HG02840 (cell line): ENCODE measurements around the gene LRRC8E.

Source experiments
- ATAC-seq: cut with Tn5 transposase; IDR thresholded peaks from one replicate; pipeline ENCODE4 v1.9.1; 2021; ENCODE audit warnings: mild to moderate bottlenecking, moderate library complexity, moderate number of reproducible peaks; ENCODE audit not compliant: unreplicated experiment, low FRiP score

Gene LRRC8E

DNA sequence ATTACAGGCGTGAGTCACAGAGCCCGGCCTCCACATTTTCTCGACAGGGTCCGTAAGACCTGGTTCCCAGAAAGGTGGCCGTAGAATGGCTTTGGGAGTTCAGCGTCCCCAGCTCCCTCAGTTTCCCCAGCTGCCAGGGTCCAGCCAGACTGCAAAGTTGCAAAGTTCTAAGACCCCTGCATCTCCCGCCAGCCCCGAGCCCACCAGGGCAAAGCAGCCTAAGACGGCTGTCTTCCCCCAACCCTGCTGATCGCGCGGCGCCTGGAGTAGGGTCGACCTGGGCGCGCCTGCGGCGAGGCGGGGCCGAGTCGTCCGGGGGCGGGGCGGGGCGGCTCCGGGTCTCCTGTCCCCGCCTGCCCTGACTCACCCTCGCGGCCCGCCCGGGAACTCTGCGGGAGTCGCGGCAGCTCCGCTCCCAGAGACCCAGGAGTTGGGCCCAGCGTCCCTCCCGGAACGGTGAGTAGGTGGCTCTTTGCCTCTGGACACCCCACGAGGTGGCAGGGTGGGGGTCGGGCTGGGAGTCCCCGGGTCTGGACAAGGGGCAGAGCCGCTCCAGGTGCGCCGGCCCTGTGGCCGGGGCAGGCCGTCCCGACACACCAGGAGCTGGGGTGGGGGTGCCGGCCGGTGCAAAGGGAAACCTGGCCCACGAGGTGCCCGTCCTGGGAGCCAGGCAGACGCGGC is at the start of gene LRRC8E:
Gene LRRC8E, plus strand, starts transcription at position 366 of the 681 bp plus-strand sequence. CDS start 7,094 bp downstream, outside the sequence.
- no peak for ATAC-seq

DNA sequence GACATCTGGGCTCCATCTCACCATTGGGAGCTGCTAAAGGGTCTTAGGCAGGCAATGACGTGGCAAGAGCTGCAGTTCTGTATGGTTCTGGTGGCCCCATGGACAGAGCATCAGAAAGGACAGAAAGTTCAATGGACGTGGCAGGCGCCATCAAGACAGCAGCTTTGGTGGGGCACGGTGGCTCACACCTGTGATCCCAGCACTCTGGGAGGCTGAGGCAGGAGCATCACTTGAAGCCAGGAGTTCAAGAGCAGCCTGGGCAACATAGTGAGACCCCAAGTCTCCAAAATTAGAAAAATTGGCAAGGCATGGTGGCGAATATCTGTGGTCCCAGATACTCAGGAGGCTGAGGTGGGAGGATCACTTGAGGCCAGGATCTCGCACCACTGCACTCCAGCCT is 48.8 kb upstream of the LRRC8E start:
- ATAC-seq, result no peak

DNA sequence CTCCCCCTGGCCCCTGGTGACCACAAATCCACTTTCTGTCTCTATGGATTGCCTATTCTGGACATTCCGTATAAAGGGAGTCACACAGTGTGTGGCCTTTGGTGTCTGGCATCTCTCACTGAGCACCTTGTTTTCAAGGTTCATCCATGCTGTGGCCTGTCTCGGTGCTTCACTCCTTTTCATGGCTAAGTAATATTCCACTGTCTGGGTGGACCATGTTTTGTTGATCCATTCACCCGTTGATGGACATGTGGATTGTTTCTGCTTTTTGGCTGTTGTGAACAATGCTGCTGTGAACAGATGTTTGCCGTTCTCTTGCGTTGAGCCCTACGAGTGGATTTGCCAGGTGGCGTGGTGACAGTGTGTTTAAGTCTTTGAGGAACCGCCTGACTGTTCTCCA is 47.7 kb upstream of the LRRC8E start:
- no peak for ATAC-seq

DNA sequence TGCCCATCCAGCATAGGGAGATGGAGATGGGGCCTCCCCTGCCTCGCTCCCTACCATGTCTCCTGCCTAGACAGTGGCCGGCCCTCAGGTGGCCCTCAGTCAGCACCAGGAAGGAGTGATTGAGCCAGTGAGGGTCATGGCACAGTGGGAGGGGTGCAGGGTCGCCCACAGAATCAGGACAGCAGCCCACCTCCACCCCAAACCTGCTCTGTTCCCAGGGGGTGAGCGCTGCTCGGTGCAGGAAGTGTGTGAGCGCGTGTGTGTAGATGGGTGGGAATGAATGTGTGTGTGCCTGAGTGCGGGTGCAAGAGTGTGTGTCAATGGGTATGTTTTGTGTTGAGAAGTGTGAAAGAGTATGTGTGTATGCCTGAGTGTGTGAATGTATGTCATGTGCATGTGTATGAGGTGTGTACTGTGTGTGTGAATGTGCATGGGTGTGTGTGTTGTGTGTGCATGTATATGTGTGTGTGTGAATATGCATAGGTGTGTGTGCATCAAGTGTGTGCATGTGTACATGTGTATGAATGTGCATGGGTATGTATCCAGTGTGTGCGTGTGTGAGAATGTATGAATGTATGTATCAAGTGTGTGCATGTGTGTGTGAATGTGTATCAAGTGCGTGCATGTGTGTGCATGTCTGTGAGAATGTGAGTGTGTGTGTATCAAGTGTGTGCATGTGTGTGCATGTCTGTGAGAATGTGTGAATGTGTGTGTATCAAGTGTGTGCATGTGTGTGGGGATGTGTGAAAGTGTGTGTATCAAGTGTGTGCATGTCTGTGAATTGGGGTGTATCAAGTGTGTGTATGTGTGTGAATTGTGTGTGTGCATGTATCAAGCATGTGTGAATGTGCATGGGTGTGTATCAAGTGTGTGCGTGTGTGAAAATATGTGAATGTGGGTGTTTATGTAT is 46.3 kb upstream of the LRRC8E start:
- no peak for ATAC-seq

DNA sequence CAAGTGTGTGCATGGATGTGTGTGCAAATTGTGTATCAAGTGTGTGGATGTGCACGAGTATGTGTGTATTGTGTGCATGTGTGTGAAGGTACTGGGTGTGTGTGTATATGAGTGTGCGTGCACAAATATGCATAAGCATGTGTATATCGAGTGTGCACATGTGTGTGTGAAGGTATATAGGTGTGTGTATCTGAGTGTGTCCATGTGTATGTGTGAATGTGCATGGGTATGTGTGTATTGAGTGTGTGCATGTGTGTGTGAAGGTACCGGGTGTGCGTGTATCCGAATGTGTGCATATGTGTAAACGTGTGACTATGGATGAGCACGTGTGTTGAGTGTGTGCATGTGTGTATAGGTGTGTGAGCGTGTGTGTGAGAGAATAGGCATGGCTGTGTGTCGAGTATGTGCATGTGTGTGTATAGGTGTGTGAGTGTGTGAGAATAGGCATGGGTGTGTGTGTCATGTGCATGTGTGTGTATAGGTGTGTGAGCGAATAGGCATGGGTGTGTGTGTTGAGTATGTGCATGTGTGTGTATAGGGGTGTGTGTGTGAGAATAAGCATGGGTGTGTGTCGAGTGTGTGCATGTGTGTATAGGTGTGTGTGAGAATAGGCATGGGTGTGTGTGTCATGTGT is 45.5 kb upstream of the LRRC8E start:
- ATAC-seq, result no peak

DNA sequence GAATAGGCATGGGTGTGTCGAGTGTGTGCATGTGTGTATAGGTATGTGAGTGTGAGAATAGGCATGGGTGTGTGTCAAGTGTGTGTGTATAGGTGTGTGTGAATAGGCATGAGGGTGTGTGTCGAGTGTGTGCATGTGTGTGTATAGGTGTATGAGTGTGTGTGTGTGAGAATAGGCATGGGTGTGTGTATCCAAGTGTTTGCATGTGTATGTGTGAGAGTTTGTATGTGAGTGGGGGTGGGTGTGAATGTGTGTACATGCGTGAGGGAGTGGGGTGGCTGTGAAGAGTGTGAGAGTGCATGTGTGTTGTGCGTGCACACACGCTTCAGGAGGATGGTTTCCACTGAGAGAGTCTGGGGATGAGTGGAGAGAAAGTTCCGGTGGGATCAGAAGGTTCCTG is 44.8 kb upstream of the LRRC8E start:
- no peak for ATAC-seq

DNA sequence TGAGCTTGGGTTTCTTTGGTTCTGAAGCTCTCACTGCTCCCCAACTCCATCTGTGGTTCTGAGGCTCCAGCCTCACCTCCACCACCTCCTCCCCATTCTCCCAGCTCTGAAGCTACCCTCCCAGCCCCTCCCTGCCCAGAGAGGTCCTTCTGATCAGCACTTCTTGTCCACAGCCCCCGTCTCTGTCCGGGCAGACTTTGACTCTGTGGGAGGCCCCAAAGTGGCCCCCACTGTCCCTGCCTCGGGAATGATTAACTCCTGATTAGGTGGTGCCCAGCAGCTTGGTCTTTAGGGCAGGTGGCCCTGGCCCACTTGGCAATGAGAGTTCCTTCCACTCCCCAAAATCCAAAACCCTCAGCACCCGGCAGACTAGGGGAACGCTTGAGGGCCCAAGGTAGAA is 43.9 kb upstream of the LRRC8E start:
- ATAC-seq, result no peak

DNA sequence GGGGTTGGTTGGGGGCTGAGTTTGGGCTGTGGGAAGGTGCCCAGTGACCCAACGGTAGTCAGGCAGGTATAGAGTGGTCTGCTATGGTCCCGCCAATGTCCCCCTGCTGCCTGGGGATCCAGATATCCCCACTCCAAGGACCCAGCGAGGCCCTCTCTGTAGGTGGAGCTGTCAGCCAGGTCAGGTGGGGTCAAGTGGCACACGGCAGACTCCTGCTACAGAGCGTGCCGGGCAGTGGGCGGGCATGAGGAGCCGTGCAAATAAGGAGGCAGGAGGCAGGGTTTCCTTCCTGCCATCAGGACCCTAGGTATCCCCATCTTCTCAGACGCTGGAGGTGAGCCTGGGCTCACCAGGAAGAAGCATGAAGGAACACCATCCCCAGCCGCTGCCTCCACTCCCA is 43.4 kb upstream of the LRRC8E start:
- no peak for ATAC-seq

DNA sequence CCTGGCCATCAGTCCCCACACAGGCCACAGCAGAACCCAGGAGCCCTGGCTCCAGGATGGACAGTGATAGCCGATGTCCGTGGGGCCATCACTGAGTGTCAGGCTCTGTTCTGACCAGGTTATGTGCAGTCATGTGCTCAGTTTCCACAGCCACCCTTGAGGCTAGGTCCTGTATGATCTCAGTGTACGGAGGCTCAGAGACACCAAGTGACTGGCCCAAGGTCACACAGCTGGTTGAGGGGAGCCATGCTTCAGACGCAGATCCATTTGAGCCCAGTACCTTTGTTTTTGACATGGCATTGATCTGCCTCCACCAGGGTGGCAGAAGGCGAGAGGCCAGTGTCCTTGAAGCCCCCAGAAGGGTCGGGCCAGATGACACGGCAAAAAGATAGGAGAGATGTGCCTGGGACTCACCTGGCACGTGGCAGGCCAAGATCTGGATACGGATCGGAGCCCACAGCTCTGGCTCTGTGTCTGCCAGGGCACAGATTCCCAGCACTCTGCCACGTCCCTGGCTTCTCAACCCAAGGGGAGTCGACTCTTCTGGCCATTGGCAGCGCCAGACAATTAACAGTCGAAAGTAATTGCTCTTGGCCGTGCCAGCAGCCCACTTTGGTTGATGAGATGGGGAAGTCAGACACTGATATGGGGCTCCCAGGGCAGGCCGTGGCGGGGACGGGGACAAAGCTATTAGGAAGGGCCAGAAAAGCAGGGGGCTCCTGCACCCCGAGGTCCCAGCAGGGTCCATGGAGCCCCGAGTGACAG is 42.7 kb upstream of the LRRC8E start:
- ATAC-seq, result no peak

DNA sequence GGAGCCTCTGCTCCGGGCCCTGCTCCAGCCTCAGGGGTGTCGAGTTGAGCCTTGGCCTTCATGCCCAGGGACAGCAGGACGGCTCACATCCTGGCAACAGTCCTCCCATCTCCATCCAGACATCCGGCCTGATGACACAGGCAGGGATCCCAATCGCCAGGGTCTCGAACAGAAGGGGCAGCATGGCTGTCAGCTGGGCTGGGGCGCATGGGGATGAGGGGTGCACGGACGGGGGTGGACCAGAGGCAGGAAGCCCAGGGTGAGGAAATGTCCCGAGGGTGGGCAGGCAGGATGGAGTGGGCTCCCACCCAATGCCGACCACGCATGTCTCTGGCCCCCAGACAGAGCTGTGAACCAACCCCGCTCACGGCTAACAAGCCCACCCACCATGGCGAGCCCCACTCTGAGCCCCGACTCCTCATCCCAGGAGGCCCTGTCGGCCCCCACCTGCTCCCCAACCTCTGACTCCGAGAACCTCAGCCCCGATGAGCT is 42.1 kb upstream of the LRRC8E start:
- ATAC-seq, result no peak

DNA sequence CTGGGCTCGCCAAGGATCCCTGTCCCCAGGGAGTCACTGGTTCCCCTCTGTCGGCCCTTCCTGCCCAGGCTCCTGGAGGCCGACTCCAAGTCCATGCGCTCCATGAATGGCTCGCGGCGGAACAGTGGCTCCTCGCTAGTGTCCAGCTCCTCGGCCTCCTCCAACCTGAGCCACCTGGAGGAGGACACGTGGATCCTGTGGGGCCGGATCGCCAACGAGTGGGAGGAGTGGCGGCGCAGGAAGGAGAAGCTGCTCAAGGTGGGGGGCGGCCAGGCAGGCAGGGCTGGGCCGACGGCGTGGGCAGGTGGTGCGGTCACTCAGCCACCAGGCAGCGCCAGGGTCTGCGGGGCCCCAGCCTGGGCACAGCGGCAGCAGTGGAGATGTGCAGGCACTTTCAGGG is 40.6 kb upstream of the LRRC8E start:
- no peak for ATAC-seq

DNA sequence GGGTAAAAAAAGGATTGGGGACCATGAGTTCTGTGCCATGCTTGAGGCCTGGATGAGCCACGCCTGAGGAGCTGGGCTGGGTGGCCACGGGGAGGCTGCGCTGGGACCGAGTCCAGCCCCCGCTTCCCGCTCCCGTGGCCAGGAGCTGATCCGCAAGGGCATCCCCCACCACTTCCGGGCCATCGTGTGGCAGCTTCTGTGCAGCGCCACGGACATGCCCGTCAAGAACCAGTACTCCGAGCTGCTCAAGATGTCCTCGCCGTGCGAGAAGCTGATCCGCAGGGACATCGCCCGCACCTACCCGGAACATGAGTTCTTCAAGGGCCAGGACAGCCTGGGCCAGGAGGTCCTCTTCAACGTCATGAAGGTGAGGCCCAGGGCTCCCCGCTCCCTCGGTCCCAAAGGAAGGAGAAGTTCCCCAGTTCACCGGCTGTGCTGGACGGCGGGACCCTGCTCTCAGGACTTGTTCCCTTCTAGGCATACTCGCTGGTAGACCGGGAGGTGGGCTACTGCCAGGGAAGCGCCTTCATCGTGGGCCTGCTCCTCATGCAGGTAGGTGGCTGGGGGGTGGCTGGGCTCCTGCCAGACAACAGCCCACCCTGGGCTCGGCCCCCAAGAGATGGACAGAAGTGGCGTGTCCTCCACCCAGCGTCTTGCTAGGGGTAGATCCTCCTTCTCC is 39.4 kb upstream of the LRRC8E start:
- no peak for ATAC-seq

DNA sequence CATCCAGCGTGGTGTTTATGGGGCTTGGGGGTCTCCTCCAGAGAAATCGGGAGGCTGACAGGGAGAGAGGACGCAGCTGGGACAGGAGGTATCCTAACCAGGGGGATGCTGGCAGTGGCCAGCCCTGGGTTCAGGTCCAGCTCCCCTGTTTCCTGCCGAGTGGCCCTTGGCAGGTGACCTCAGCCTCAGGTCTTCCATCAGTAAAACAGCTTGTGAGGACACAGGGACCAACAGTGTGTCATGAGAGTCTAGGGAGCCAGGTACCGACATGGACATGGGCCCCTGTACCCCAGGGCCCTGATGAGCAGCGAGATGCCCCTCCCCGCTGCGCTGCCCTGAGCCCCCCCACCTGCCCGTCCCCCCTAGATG is 38.7 kb upstream of the LRRC8E start:
- ATAC-seq, result no peak

DNA sequence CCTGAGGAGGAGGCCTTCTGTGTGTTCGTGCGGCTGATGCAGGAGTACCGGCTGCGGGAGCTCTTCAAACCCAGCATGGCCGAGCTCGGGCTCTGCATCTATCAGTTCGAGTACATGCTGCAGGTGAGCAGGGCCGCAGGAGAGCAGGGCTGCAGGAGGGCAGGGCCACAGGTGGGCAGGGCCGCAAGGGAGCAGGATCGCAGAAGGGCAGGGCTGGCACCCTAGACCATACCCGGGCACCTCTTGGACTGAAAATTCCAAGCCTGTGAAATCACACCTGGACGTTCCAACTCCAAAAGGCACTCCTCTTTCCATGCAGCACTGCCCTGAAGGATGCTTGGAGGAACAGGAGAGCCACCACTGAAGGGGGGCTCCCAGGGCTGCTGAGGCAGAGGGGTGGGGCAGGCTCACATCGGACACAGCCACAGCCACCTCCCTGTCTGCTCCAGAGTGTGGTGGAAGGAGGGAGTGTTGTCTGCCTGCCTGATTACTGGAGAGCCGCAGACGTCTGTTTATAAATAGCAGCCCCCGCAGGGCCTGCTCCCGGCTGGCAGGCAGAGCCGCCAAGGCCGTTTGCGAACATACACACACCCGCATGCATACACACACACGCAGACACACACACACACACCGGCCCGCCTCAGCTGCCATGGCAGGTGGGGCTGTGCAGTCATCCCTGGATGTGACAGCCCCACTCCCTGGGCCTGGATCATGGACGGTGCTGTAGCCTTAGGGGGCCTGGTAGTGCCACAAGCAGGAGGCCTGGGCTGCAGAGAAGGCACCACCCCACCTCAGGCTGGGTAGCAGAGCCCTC is 38.1 kb upstream of the LRRC8E start:
- no peak for ATAC-seq

DNA sequence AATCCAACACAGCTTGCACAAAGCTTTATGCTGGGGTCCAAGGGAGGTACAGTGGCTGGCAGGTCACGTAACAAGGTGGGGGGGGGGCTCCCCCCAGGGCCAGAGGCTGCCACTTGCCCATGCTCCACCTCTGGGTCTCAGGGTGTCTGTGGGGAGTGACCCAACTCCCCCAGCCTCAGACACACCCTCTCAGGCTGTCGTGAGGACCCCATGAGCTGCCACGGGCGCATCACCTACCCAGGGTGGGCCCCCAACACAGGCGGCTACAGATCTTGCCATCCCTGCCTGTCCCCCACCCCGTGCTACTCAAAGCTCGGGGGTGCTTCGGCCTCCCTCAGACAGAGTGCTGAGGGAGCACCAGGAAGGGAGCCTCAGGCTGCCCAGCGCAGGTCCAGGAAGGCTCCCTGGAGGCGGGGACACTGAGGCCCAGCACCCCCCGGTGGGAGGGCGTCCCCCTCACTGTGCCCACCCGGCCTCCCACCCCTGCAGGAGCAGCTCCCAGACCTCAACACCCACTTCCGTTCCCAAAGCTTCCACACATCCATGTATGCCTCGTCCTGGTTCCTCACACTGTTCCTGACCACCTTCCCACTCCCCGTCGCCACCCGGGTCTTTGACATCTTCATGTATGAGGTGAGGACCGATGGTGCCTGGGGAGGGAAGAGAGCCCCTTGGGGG is 37.2 kb upstream of the LRRC8E start:
- ATAC-seq, result no peak

DNA sequence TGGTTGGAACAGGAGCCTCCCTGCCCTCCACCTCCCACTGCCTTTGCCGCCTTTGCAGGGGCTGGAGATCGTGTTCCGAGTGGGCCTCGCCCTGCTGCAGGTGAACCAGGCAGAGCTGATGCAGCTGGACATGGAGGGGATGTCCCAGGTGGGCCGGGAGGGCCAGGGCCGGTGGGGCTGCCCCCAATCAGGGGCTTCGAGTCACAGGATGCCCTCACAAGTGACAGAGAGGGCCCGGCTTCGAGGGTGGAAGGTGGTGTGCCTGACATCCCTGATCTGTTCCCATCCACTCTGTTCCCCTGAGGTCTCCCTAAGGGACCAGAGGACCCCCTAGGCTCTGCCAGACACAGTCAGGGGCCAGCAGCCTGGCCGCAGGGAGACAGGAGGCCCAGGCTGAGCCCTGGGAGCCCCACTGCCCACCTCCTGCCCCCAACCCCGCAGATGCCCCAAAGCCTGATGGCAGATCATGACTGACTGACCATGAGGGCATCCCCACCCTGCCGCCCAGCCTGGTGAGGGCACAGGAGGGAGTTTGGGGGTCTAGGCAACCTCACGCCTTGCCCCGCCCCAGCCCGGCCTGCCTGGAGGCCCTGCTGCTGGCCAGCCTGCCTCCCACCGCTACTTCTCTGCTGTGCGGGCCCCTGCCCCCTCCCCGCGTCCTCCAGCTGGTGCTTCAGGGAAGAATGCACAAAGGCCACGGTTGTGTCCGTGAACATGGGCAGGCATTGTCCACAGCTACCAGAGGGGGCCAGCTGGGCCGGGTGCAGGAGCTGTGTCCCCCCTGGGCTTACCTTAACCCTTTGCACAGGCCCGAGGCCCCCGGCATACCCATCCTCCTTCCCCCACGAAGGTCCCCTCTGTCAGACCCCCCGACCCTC is 36.4 kb upstream of the LRRC8E start:
- ATAC-seq, result no peak

DNA sequence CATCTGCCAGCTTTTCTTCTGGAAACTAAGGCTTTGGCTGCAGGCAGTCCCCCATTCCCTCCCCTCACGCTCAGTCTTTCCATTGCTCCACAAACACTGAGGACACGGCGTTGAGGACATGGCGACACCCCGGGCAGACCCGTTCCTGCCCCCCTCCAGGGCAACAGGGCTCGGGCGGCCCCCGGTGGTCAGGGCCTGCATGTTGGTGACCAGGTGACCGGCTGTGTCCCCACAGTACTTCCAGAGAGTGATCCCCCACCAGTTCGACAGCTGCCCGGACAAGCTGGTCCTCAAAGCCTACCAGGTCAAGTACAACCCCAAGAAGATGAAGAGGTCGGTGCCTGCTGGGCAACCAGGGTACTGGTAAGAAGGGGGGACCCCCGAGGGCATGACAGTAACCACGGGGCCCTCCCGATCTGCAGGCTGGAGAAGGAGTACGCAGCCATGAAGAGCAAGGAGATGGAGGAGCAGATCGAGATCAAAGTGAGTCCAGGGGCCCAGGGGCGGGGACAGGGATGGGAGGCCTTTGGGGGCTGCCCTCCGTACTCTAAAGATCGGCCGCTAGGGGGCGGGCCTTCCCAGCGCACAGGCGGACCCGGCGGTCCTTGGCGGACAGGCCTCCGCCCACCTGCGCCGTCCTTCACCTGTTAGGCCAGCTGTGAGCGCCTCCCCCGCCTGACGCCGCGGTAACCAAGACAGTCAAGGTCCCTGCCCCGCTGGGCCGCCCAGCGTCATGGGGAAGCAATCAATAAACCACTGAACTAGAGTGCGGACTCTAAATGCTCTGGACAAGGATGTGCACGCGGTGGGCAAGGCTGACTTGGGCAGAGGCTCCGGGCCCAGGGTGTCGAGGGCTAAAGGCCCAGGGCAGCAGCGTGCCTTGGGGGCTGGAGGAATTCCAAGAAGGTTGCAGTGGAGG is 35.2 kb upstream of the LRRC8E start:
- ATAC-seq, result no peak
